Thymus (tissue), 11 donors: Measurements from ENCODE around the gene PKIB. TPM values are rescaled to one million over a fixed set of nuclear protein-coding genes. Genes with fewer than 3 reads are reported as not detected.

Experiments used
- DNase-seq, 9 donors: peaks; one replicate each; pipeline ENCODE4 v3.0.0-alpha.2; 2013; ENCODE audit warnings: low spot score in 9 of 9, low read depth in 6 of 9, missing footprints in 1 of 9
- H3K27ac ChIP-seq, 2 donors: one replicate each; pipeline ENCODE4 v1.5.1; 2013; ENCODE audit warnings: control low read depth in 1 of 2, low read depth in 1 of 2, low read length in 1 of 2, mild to moderate bottlenecking in 1 of 2, moderate library complexity in 1 of 2
- H3K27me3 ChIP-seq, 2 donors: one replicate each; pipeline ENCODE4 v1.5.1; 2013; ENCODE audit warnings: low read length in 1 of 2; ENCODE audit not compliant: control insufficient read depth in 2 of 2, insufficient read depth in 1 of 2
- H3K36me3 ChIP-seq, 2 donors: one replicate each; pipeline ENCODE4 v1.5.1; 2013; ENCODE audit warnings: low read length in 1 of 2, mild to moderate bottlenecking in 1 of 2, moderate library complexity in 1 of 2; ENCODE audit not compliant: control insufficient read depth in 2 of 2, insufficient read depth in 2 of 2
- H3K4me1 ChIP-seq, 2 donors: one replicate each; pipeline ENCODE4 v1.5.1; 2013; ENCODE audit warnings: low read length in 2 of 2; ENCODE audit not compliant: control insufficient read depth in 2 of 2, insufficient read depth in 2 of 2
- H3K4me3 ChIP-seq, 2 donors: one replicate each; pipeline ENCODE4 v1.5.1; 2013; ENCODE audit warnings: low read length in 2 of 2, control low read depth in 1 of 2, mild to moderate bottlenecking in 1 of 2
- H3K9me3 ChIP-seq, 2 donors: one replicate each; pipeline ENCODE4 v1.5.1; 2013; ENCODE audit warnings: low read length in 1 of 2, mild to moderate bottlenecking in 1 of 2; ENCODE audit not compliant: control insufficient read depth in 2 of 2, insufficient read depth in 1 of 2
- WGBS: extraction: QIAGEN DNeasy Blood & Tissue Kit; methylation state at CpG from one replicate; pipeline ENCODE4 v1.1.7; 2013; 5-methylcytosine and 5-hydroxymethylcytosine counted together
- polyA plus RNA-seq: library from polyadenylated mRNA; stranded (reverse); fragments of 200-250 nt; gene quantifications from one replicate; pipeline ENCODE4 v1.2.3, GENCODE V29; 2013
- total RNA-seq: library from RNA; stranded (reverse); fragments of 120-200 nt; gene quantifications from one replicate; pipeline ENCODE4 v1.2.4, GENCODE V29; 2013
- donor health status: healthy.

PKIB gene
- total and polyA plus RNA-seq, 2 donors = 7.0 to 8.0 TPM

- WGBS = 92% methylated on average over 2 of the region's 2 CpGs
- no peaks in the 10 kb centered on the region for H3K4me1 ChIP-seq
- no peaks in the 10 kb centered on the region for H3K36me3 ChIP-seq
- DNase-seq = no peak
- H3K9me3 ChIP-seq = no peaks in the 10 kb centered on the region
- H3K27ac ChIP-seq = no peak overlapping the region
- no peaks in the 10 kb centered on the region for H3K27me3 ChIP-seq
- no peak overlapping the region for H3K4me3 ChIP-seq
Measured at GRCh38 chr6:122666418-122666817, 56.2 kb downstream of the PKIB start.

GRCh38 chr6:122669418-122669817 lies 59.2 kb downstream of the PKIB start:
- no peaks in the 10 kb centered on the region for H3K9me3 ChIP-seq
- no peaks in the 10 kb centered on the region for H3K4me1 ChIP-seq
- H3K27me3 ChIP-seq = no peaks in the 10 kb centered on the region
- H3K4me3 ChIP-seq = no peak overlapping the region
- no peak overlapping the region for H3K27ac ChIP-seq
- H3K36me3 ChIP-seq = no peaks in the 10 kb centered on the region
- no peak for DNase-seq
- 70% methylated on average over 2 of the region's 2 CpGs for WGBS

- DNase-seq = no peak
- no peak overlapping the region for H3K4me3 ChIP-seq
Measured at GRCh38 chr6:122669868-122670267, 59.7 kb downstream of the PKIB start.

GRCh38 chr6:122671251-122671650 lies 61.0 kb downstream of the PKIB start:
- WGBS = 69% methylated on average over 2 of the region's 2 CpGs
- H3K4me1 ChIP-seq = no peaks in the 10 kb centered on the region
- H3K27ac ChIP-seq = no peak overlapping the region
- DNase-seq = no peak
- H3K36me3 ChIP-seq = no peaks in the 10 kb centered on the region
- H3K27me3 ChIP-seq = no peaks in the 10 kb centered on the region
- no peaks in the 10 kb centered on the region for H3K9me3 ChIP-seq
- H3K4me3 ChIP-seq = no peak overlapping the region

More at GRCh38 chr6:122669868-122670267, 59.7 kb downstream of the PKIB start:
- H3K27ac ChIP-seq = no peak overlapping the region
- no peaks in the 10 kb centered on the region for H3K36me3 ChIP-seq
- no peaks in the 10 kb centered on the region for H3K4me1 ChIP-seq
- WGBS = 93% methylated on average over 3 of the region's 3 CpGs
- H3K9me3 ChIP-seq = no peaks in the 10 kb centered on the region
- H3K27me3 ChIP-seq = no peaks in the 10 kb centered on the region

GRCh38 chr6:122673343-122673961 lies 63.2 kb downstream of the PKIB start:
- WGBS = 89% methylated on average over 1 of the region's 1 CpG
- H3K4me3 ChIP-seq = no peak overlapping the region
- H3K27me3 ChIP-seq = no peaks in the 10 kb centered on the region
- no peaks in the 10 kb centered on the region for H3K9me3 ChIP-seq
- DNase-seq = peak in 1 of 9 donors; percentile 9
- no peak overlapping the region for H3K27ac ChIP-seq
- H3K36me3 ChIP-seq = no peaks in the 10 kb centered on the region
- no peaks in the 10 kb centered on the region for H3K4me1 ChIP-seq

GRCh38 chr6:122676146-122676545 lies 65.9 kb downstream of the PKIB start:
- no peak overlapping the region for H3K4me3 ChIP-seq
- H3K9me3 ChIP-seq = no peaks in the 10 kb centered on the region
- no peak for DNase-seq
- no peaks in the 10 kb centered on the region for H3K36me3 ChIP-seq
- WGBS = 95% methylated on average over 1 of the region's 1 CpG
- H3K27ac ChIP-seq = no peak overlapping the region
- H3K4me1 ChIP-seq = no peaks in the 10 kb centered on the region
- no peaks in the 10 kb centered on the region for H3K27me3 ChIP-seq

GRCh38 chr6:122676688-122677087 lies 66.5 kb downstream of the PKIB start:
- H3K36me3 ChIP-seq = no peaks in the 10 kb centered on the region
- H3K9me3 ChIP-seq = no peaks in the 10 kb centered on the region
- 93% methylated on average over 2 of the region's 2 CpGs for WGBS
- H3K4me1 ChIP-seq = no peaks in the 10 kb centered on the region
- H3K27ac ChIP-seq = no peak overlapping the region
- no peak overlapping the region for H3K4me3 ChIP-seq
- no peak for DNase-seq
- H3K27me3 ChIP-seq = no peaks in the 10 kb centered on the region

GRCh38 chr6:122677406-122677805 lies 67.2 kb downstream of the PKIB start:
- 100% methylated on average over 1 of the region's 1 CpG for WGBS
- Histone ChIP-seq H3K9me3 (no peaks in the 10 kb centered on the region), H3K27me3 (no peaks in the 10 kb centered on the region), H3K36me3 (no peaks in the 10 kb centered on the region), H3K4me1 (no peaks in the 10 kb centered on the region), H3K4me3 (no peak overlapping the region), H3K27ac (no peak overlapping the region)
- DNase-seq = no peak

GRCh38 chr6:122678841-122679240 lies 68.6 kb downstream of the PKIB start:
- Histone ChIP-seq H3K4me3 (no peak overlapping the region), H3K9me3 (no peaks in the 10 kb centered on the region), H3K27me3 (no peaks in the 10 kb centered on the region), H3K4me1 (no peaks in the 10 kb centered on the region), H3K36me3 (no peaks in the 10 kb centered on the region), H3K27ac (no peak overlapping the region)
- no peak for DNase-seq
- WGBS = 88% methylated on average over 3 of the region's 3 CpGs
